Suprapubic skin (tissue), 4 donors: ENCODE measurements around the gene PDYN. TPM values are rescaled to one million over a fixed set of nuclear protein-coding genes. Genes with fewer than 3 reads are reported as not detected.

ENCODE experiments used
- DNase-seq, 2 donors: peaks; one replicate each; pipeline ENCODE4 v3.0.0-alpha.2; 2019; ENCODE audit warnings: low spot score in 2 of 2
- H3K27ac ChIP-seq: fragments of 200-600 bp; sonication (generic); one replicate; pipeline ENCODE4 v1.5.1; 2019
- H3K27me3 ChIP-seq: fragments of 200-600 bp; sonication (generic); one replicate; pipeline ENCODE4 v1.5.1; 2019
- H3K36me3 ChIP-seq: fragments of 200-600 bp; sonication (generic); one replicate; pipeline ENCODE4 v1.5.1; 2019
- H3K4me1 ChIP-seq: fragments of 200-600 bp; sonication (generic); one replicate; pipeline ENCODE4 v1.5.1; 2019
- H3K4me3 ChIP-seq: fragments of 200-600 bp; sonication (generic); one replicate; pipeline ENCODE4 v1.5.1; 2019; ENCODE audit warnings: mild to moderate bottlenecking
- H3K9me3 ChIP-seq: fragments of 200-600 bp; sonication (generic); one replicate; pipeline ENCODE4 v1.5.1; 2019
- EP300 ChIP-seq: sonication (generic); formaldehyde crosslinking; IDR thresholded peaks from one replicate; pipeline ENCODE4 v1.6.1; 2017; ENCODE audit warnings: antibody characterized with exemption
- POLR2A ChIP-seq, 2 donors: fragments of 450-650 bp; IDR thresholded peaks; one replicate each; pipeline ENCODE4 v1.6.1; 2017; ENCODE audit warnings: antibody characterized with exemption in 2 of 2, mild to moderate bottlenecking in 2 of 2, moderate library complexity in 2 of 2
- POLR2AphosphoS5 ChIP-seq, 3 donors: sonication (generic); formaldehyde crosslinking; IDR thresholded peaks; one replicate each; pipeline ENCODE4 v1.6.1; 2017; ENCODE audit warnings: antibody characterized with exemption in 3 of 3
- WGBS: methylation state at CpG from one replicate; pipeline ENCODE4 v1.1.5; 2018; 5-methylcytosine and 5-hydroxymethylcytosine counted together
- total RNA-seq, 4 donors: library from RNA; depleted of rRNA; stranded (reverse); fragments of >200 nt; gene quantifications; one replicate each; pipeline ENCODE4 v1.1.0, GENCODE V29; 2016
- TF ChIP-seq, protein P1 (sequence below), 2 donors: fragments of 200-600 bp in 1 of 2; fragments of 450-650 bp in 1 of 2; sonication (generic) in 1 of 2; IDR thresholded peaks; one replicate each; pipeline ENCODE4 v1.5.1; 2016 to 2019; ENCODE audit warnings: antibody characterized with exemption in 2 of 2, mild to moderate bottlenecking in 1 of 2, moderate library complexity in 1 of 2

The PDYN gene
- total RNA-seq, 4 donors from 2014 or later: not detected

DNA sequence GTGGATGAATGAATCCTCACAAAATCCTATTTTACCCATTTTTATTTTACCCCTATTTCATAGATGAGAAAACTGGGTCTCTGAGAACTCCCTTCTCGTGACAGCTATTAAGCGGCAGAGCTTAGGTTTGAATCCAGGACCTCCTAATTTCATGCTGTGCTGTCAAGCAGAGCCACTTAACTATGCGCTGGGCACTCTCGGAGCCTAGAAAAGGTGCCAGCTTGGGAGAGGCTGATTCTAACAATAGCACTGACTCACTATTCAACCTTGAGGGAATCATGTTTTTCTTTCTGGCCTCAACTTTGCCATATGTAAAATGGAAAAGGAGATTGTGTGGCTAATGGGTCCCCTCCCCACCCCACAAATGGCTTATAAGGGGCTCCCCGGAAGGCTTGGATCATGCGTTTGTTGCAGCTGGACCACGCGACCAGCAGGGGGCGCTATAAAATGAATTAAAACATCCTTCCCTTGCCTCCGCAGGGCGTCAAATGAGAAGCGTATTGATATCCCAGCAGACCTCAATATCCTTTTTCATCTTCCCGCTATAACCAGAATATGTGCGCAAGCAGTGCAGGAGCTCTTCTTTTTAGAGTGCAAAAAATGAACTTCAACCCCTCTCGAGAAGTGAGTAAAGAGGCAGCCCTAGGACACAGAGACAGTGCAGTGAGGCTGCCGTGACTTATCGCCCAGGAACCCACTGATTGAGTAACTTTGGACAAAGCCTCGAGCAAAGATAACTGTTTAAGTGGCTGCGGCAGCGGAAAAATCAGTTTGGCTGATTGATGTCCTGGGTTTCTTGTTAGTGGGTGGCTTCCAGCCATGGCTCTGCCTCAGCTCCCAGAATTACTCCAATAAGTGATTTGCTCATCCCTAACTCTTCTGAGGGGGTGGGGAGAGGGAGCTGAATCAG is 12.8 kb upstream of the PDYN start:
- Histone ChIP-seq H3K27me3 (peaks cover 32% of the 10 kb centered on the region), H3K36me3 (no peaks in the 10 kb centered on the region), H3K4me1 (no peaks in the 10 kb centered on the region), H3K9me3 (no peaks in the 10 kb centered on the region), H3K27ac (no peak overlapping the region), H3K4me3 (no peak overlapping the region)
- 25% methylated on average over 20 of the region's 20 CpGs for WGBS
- DNase-seq: no peak
- TF ChIP-seq, protein P1, sequence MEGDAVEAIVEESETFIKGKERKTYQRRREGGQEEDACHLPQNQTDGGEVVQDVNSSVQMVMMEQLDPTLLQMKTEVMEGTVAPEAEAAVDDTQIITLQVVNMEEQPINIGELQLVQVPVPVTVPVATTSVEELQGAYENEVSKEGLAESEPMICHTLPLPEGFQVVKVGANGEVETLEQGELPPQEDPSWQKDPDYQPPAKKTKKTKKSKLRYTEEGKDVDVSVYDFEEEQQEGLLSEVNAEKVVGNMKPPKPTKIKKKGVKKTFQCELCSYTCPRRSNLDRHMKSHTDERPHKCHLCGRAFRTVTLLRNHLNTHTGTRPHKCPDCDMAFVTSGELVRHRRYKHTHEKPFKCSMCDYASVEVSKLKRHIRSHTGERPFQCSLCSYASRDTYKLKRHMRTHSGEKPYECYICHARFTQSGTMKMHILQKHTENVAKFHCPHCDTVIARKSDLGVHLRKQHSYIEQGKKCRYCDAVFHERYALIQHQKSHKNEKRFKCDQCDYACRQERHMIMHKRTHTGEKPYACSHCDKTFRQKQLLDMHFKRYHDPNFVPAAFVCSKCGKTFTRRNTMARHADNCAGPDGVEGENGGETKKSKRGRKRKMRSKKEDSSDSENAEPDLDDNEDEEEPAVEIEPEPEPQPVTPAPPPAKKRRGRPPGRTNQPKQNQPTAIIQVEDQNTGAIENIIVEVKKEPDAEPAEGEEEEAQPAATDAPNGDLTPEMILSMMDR (IDR thresholded peaks at IDR 0.05): peak; percentile 20 to 58
- no peak for TF ChIP-seq EP300

DNA sequence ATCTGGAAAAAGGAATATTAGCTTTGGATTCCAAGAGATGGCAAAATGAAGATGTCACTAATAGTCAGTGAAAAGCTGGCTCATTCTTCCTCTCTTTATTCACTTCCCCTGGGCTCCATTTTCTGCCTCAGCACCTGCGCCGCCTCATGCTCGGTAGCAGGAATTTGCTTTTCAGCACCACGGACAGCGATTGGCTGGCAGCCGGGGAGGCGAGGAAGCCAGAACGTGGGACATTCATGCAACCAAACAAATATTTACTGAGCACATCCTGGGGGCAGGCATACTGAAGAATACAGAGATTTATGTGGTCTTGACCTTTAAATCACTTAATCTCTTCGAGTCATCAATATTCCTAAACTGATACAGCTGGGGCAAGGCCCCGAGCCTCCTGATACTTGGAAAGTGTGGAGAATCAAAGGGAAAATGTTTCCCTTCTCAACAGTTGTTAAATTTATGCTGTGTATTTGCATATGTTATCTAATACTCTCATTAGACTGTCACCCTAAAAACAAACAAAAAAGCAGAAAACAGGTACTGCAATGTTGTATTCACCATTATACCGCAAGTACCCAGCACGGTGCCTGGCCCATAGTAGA is 12.1 kb upstream of the PDYN start:
- Histone ChIP-seq H3K27ac (no peak overlapping the region), H3K4me1 (no peaks in the 10 kb centered on the region), H3K36me3 (no peaks in the 10 kb centered on the region), H3K27me3 (peaks cover 34% of the 10 kb centered on the region), H3K4me3 (no peak overlapping the region), H3K9me3 (no peaks in the 10 kb centered on the region)
- TF ChIP-seq, protein P1 (IDR thresholded peaks at IDR 0.05): no peak
- TF ChIP-seq EP300 (no peak), POLR2AphosphoS5 (IDR thresholded peaks at IDR 0.05) (no peak), POLR2A (IDR thresholded peaks at IDR 0.05) (no peak)
- DNase-seq: peak in 1 of 2 donors; percentile 24
- 17% methylated on average over 12 of the region's 12 CpGs for WGBS

DNA sequence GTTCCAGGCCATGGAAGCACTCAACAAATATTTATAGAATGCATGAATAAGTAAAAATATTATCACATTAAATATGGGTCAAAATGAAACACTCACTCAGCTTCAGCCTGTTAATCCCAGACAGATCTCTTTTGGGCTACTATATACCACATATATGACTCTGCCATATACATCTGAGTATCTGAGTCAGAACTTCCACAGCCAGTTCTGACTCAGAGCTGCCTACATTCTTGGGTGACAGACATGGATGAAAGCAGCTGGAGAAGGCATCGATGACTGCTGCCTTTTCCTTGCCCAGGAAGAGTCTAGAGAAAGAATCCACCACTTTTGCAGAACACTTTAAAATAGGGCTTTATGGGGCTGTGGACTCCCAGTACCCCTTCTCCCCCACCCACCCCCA is 11.5 kb upstream of the PDYN start:
- Histone ChIP-seq H3K9me3 (no peaks in the 10 kb centered on the region), H3K27ac (no peak overlapping the region), H3K4me1 (no peaks in the 10 kb centered on the region), H3K27me3 (peaks cover 34% of the 10 kb centered on the region), H3K36me3 (no peaks in the 10 kb centered on the region), H3K4me3 (no peak overlapping the region)
- TF ChIP-seq POLR2AphosphoS5 (IDR thresholded peaks at IDR 0.05): no peak
- no peak for TF ChIP-seq POLR2A (IDR thresholded peaks at IDR 0.05)
- 100% methylated on average over 1 of the region's 1 CpG for WGBS
- no peak for DNase-seq

DNA sequence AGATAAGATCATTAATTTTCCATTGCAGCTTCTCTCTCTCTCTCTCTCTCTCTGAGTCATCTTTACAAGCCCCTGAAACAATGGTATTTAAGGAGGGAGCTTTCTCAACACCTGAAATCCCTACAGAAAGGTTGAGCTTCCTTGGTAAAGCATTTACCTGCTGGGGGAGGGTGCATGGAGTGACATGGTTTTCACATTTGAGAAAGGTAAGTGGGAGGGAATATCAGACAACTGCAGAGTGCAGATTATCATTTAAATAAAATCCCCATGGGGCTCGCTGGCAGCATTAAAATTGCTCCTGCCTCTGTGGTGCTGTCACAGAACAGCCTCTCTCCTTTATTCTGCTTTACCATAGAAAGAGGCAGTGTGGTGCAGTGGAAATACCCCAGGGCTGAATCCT is 10.3 kb upstream of the PDYN start:
- TF ChIP-seq POLR2AphosphoS5 (IDR thresholded peaks at IDR 0.05) (no peak), POLR2A (IDR thresholded peaks at IDR 0.05) (no peak), EP300 (no peak)
- TF ChIP-seq, protein P1 (IDR thresholded peaks at IDR 0.05): no peak
- WGBS: 0% methylated on average over 1 of the region's 1 CpG
- peaks cover 38% of the 10 kb centered on the region for H3K27me3 ChIP-seq

DNA sequence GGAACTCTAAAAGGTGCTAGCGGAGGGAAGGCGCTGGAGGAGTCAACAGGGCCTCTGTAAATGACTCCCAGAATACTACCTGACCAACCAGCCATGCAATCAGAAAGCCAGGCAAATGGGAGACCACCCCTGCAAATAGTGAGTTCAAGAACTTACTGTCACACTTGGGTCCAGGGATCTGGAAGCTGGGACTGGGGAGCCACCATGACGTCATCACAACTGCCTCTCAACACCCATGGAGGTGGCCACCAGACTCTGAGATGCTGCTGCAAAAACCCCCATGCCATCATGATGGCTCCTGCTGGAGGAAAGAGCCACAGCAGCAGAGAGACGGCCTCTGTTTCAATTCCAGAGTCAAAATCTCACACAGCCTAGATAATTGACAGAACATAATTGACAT is 8.5 kb upstream of the PDYN start:
- H3K4me1 ChIP-seq: no peaks in the 10 kb centered on the region
- H3K36me3 ChIP-seq: no peaks in the 10 kb centered on the region
- H3K4me3 ChIP-seq: no peak overlapping the region
- no peaks in the 10 kb centered on the region for H3K9me3 ChIP-seq
- 91% methylated on average over 4 of the region's 4 CpGs for WGBS
- DNase-seq: no peak
- no peak for TF ChIP-seq EP300
- no peak for TF ChIP-seq POLR2AphosphoS5 (IDR thresholded peaks at IDR 0.05)
- no peak for TF ChIP-seq POLR2A (IDR thresholded peaks at IDR 0.05)
- TF ChIP-seq, protein P1 (IDR thresholded peaks at IDR 0.05): no peak
- peaks cover 52% of the 10 kb centered on the region for H3K27me3 ChIP-seq
- no peak overlapping the region for H3K27ac ChIP-seq

More for the DNA sequence above, 10.3 kb upstream of the PDYN start:
- Histone ChIP-seq H3K27ac (no peak overlapping the region), H3K36me3 (no peaks in the 10 kb centered on the region), H3K4me3 (no peak overlapping the region), H3K9me3 (no peaks in the 10 kb centered on the region), H3K4me1 (no peaks in the 10 kb centered on the region)
- peak in 1 of 2 donors; percentile 20 for DNase-seq
